Stimulated activated CD4-positive, alpha-beta T cell treated with anti-CD3 and anti-CD28 coated beads, Interleukin-4, amount 100 ng/mL, for 48 hours (primary cell): Measurements from ENCODE around the gene AP5Z1.

Source experiments
- DNase-seq, 2 donors: peaks; one replicate each; pipeline ENCODE4 v3.0.0-alpha.2; 2020; ENCODE audit warnings: low read depth in 2 of 2

AP5Z1 gene

DNA sequence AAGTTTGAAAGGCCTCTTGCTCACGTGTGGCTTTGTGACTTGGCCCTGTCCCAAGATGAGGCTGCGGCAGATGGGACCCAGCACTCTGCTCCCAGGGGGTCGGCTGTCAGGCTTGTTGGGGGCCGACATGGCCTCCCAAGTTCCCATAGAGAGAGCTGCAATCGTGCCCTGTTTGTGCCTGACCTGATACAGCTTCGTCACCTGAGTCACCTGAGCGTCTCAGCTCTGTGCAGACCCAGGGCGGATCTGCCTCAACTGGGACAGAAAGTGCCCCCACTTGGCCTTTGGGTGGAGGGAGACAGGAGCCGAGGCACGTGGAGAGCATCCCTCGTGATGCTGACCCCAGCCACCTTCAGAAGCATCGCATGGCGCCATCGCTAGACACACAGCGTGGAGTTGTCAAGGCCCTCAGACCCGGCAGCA lies 64.7 kb downstream of the AP5Z1 start:
- DNase-seq, result no peak
